ENCODE results near the gene LYZL6. TPM values are rescaled to one million over a fixed set of nuclear protein-coding genes. Genes with fewer than 3 reads are reported as not detected.

Gene LYZL6
- total RNA-seq, 1 donor from 2014 or later: not detected

DNA sequence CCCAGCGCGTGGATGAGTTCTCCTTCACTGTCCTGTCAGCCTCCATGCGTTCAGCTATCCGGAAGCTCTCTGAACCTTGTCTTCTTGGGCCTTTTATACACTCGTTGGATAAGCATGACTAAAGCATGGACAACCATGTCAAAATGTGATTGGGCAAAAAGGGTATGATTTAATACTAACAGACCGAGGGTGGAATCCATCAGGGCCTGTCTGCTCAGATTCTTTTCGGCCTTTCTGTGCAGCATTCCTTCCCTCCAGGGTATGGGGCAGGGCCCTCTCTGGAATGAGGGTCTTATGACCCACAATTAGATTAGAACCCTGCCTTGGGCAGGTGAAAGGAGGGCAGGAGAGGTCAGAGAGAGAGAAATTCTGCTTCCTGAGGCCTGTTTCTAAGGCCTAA is 49.3 kb downstream of the LYZL6 start:
- no peaks in the 10 kb centered on the region for H3K4me1 ChIP-seq
- DNase-seq: no peak

DNA sequence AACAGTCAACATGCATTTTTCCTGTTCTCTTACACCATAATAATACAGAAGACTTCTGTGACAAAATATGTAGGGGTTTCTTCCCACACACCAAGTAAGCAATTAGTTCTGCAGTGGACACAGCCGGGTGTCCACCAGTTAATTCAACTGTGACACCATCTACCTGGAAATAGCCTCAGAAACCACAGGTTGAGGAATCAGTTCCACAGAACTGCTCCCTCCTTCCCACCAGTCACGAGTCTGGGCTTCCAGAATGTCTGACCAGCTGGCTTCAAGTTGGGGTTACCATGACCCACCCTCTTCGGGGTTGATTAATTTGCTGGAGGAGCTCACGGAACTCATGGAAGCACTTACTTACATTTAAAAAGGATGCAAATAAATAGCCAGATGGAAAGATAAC is 49.8 kb downstream of the LYZL6 start:
- Histone ChIP-seq H3K4me3 (no peak overlapping the region), H3K36me3 (no peaks in the 10 kb centered on the region), H3K9me3 (replicated peaks) (no peaks in the 10 kb centered on the region), H3K27me3 (ENCODE audit: low read depth) (peaks cover 8% of the 10 kb centered on the region), H3K27ac (replicated peaks) (no peak overlapping the region), H3K4me1 (no peaks in the 10 kb centered on the region)
- DNase-seq: no peak
- intact Hi-C loops (cut with micrococcal nuclease): no loop called here
- TF ChIP-seq, protein P1, sequence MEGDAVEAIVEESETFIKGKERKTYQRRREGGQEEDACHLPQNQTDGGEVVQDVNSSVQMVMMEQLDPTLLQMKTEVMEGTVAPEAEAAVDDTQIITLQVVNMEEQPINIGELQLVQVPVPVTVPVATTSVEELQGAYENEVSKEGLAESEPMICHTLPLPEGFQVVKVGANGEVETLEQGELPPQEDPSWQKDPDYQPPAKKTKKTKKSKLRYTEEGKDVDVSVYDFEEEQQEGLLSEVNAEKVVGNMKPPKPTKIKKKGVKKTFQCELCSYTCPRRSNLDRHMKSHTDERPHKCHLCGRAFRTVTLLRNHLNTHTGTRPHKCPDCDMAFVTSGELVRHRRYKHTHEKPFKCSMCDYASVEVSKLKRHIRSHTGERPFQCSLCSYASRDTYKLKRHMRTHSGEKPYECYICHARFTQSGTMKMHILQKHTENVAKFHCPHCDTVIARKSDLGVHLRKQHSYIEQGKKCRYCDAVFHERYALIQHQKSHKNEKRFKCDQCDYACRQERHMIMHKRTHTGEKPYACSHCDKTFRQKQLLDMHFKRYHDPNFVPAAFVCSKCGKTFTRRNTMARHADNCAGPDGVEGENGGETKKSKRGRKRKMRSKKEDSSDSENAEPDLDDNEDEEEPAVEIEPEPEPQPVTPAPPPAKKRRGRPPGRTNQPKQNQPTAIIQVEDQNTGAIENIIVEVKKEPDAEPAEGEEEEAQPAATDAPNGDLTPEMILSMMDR (IDR thresholded peaks at IDR 0.05; ENCODE audit: borderline replicate concordance): no peak

More for the DNA sequence above, 49.3 kb downstream of the LYZL6 start:
- H3K36me3 ChIP-seq: no peaks in the 10 kb centered on the region
- no peaks in the 10 kb centered on the region for H3K9me3 ChIP-seq (replicated peaks)
- H3K27ac ChIP-seq (replicated peaks): no peak overlapping the region
- no peak overlapping the region for H3K4me3 ChIP-seq
- H3K27me3 ChIP-seq (ENCODE audit: low read depth): peaks cover 8% of the 10 kb centered on the region
- intact Hi-C loops (cut with micrococcal nuclease): no loop called here
- TF ChIP-seq, protein P1 (IDR thresholded peaks at IDR 0.05; ENCODE audit: borderline replicate concordance): no peak

DNA sequence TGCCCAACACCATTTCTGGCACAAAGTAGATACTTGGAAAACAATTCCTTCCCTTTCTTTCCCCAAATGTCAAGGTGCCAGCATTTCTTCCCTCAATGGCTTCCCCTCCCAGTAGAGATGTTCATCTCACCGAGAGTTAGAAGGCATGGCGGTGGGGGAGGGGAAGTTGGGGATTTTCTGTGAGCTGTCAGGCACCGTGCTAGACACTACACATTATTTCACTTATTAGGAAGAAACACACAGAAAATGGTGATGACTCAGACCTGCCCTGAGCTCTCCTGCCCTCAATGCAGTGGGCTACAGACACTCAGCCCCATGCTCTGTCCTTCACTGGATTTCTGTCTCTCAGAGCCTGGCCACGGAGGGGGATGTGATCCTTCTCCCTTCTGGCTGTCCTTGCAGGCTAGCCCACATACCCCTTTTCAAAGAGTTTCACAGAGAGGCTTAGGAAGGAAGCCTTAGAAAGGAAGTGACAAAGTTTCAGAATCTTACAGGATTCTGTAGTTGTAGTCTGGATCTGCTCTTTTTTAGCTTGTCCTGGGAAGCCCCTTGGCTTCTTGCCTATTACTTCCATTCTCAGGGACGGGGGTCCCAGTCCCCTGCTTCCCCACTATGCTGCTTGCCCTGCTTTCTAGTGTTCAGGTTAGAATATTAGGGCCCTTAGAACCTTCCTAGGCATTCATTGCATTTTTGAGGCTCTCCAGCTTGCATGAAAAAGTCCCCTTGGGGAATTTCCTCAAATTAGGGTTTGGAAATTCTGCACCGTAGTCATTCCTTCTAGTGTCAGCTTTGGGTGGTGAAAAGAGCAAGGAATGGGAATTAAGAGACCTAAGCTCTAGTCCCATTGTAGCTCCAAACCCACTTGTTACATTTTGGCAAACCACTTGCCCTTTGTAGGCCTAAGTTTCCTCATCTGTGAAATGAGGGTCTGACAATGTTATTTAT is 51.1 kb downstream of the LYZL6 start:
- no peak for DNase-seq
- Histone ChIP-seq H3K4me1 (no peaks in the 10 kb centered on the region), H3K27ac (replicated peaks) (no peak overlapping the region), H3K27me3 (ENCODE audit: low read depth) (peaks cover 8% of the 10 kb centered on the region), H3K36me3 (no peaks in the 10 kb centered on the region), H3K4me3 (no peak overlapping the region), H3K9me3 (replicated peaks) (no peaks in the 10 kb centered on the region)
- intact Hi-C loops (cut with micrococcal nuclease): no loop called here
- TF ChIP-seq, protein P1 (IDR thresholded peaks at IDR 0.05; ENCODE audit: borderline replicate concordance): no peak

DNA sequence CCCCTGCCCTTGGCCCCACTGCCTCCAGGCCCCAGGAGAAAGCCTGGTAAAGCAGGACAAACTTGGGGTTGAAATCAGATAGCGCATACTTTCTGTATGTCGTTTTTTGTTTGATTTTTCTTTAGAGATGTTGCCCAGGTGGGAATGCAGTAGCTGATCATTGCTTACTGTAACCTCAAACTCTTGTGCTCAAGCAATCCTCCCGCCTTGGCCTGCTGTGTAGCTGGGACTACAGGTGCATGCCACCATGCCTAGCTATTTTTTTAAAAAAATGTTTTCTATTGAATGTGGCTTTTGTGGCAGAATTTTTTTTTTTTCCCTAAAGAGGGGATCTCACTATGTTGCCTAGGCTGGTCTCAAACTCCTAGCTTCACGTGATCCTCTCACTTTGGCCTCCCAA is 52.2 kb downstream of the LYZL6 start:
- DNase-seq: no peak
- intact Hi-C loops (cut with micrococcal nuclease): no loop called here
- no peaks in the 10 kb centered on the region for H3K9me3 ChIP-seq (replicated peaks)
- peaks cover 4% of the 10 kb centered on the region for H3K27me3 ChIP-seq (ENCODE audit: low read depth)
- H3K4me1 ChIP-seq: no peaks in the 10 kb centered on the region
- no peak overlapping the region for H3K27ac ChIP-seq (replicated peaks)
- H3K36me3 ChIP-seq: no peaks in the 10 kb centered on the region
- TF ChIP-seq, protein P1 (IDR thresholded peaks at IDR 0.05; ENCODE audit: borderline replicate concordance): no peak
- H3K4me3 ChIP-seq: no peak overlapping the region

DNA sequence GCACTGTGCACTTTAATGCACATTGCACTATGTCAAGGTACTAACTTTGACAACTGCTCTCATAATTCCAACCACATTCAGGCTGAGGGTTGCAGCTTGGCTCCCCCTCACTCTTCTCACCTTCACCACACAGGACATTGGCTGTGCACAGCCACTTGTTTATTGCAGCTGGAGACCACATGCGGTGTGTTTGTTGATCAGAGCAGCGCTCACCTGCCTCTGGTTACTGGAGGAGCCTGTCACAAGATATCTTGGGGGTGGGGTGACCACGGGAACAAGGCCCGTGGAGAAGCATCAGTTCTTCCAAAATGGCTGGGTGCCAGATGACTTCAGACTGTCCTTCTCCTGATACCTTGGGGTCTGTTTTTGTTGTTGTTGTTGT is 52.7 kb downstream of the LYZL6 start:
- no peak for DNase-seq
- Histone ChIP-seq H3K27ac (replicated peaks) (no peak overlapping the region), H3K36me3 (no peaks in the 10 kb centered on the region), H3K9me3 (replicated peaks) (no peaks in the 10 kb centered on the region), H3K4me1 (no peaks in the 10 kb centered on the region), H3K27me3 (ENCODE audit: low read depth) (no peaks in the 10 kb centered on the region), H3K4me3 (no peak overlapping the region)
- intact Hi-C loops (cut with micrococcal nuclease): no loop called here
- TF ChIP-seq, protein P1 (IDR thresholded peaks at IDR 0.05; ENCODE audit: borderline replicate concordance): no peak

All from left ventricle myocardium inferior (tissue), 1 donor.